ENCODE measurements around the gene KDM4C.

The KDM4C gene

GRCh38 chr9:6915635-6916034 lies 157.9 kb downstream of the KDM4C start:
- DNase-seq = no peak
- intact Hi-C loops (cut with DNase I) = no loop called here

GRCh38 chr9:6917162-6917561 lies 159.4 kb downstream of the KDM4C start:
- DNase-seq = no peak
- intact Hi-C loops (cut with DNase I) = no loop called here

DNA sequence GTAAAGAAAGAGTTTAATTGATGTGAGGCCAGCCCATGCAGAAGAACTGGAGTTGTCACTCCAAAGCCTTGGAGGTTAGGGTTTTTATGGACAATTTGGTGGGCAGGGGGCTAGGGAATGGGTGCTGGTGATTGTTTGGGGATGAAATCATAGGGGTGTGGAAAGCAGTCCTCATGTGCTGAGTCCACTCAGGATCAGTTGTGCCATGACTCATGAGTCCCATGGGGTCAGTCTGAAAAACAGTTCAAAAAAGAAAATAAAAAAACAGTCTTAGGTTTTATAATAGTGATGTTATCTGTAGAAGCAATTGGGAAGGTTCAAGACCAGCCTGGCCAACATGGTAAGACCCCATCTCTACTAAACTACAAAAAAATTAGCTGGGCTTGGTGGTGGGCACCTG lies 162.3 kb downstream of the KDM4C start:
- DNase-seq = no peak
- intact Hi-C loops (cut with DNase I) = no loop called here

- no peak for DNase-seq
- intact Hi-C loops (cut with DNase I) = no loop called here
These were observed 163.5 kb downstream of the KDM4C start for GRCh38 chr9:6921315-6921714.

GRCh38 chr9:6922124-6922676 lies 164.4 kb downstream of the KDM4C start:
- intact Hi-C loops (cut with DNase I) = no loop called here
- no peak for DNase-seq

DNA sequence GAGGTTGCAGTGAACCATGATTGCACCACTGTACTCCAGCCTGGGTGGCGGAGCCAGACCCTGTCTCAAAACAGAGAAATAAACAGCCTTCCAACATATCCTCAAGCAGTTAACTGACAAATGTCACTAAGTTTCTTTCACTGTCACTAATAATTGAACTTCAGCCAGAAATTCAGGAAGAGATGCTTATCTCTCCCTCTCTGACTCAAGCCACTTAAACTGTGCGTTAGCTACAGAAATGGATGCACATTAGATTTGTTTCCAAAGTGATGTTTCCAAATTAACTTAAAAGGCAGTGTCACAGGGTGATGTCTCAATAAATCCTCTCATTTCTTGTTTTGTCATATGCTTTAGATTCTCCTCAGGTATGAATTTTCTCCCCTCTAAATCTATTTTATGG lies 164.9 kb downstream of the KDM4C start:
- intact Hi-C loops (cut with DNase I) = no loop called here
- DNase-seq = no peak

- intact Hi-C loops (cut with DNase I) = no loop called here
- no peak for DNase-seq
These were observed 165.3 kb downstream of the KDM4C start for GRCh38 chr9:6923086-6923485.

- no peak for DNase-seq
- intact Hi-C loops (cut with DNase I) = no loop called here
These were observed 166.4 kb downstream of the KDM4C start for GRCh38 chr9:6924149-6924548.

DNA sequence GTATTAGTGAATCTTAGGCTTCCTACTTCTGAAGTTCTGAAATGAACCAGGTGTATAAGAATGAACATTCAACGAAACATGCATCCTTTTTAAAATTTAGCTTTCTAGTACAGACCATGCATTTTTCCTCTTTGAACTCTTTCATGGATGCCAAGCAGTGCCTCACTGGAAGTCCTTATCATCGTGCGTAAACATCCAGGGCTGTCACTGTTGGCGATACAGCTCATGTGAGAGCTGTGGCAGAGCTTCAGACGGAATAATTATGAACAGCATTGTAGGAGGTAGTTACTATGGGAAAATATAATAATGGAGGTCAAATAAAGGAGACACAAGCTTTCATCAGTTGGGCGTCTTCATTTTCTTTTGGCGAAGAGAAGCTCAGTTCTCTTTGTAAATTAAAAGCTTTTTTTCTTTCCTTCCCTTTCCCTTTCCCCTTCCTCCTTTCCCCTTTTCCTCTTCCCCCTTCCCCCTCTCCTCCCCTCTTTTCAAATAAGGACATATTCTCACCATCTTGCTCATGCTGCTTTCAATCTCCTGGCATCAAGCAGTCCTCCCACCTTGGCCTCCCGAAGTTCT lies 167.3 kb downstream of the KDM4C start:
- peak in 15 of 42 donors; percentile 20 to 64 (median 39) for DNase-seq

DNA sequence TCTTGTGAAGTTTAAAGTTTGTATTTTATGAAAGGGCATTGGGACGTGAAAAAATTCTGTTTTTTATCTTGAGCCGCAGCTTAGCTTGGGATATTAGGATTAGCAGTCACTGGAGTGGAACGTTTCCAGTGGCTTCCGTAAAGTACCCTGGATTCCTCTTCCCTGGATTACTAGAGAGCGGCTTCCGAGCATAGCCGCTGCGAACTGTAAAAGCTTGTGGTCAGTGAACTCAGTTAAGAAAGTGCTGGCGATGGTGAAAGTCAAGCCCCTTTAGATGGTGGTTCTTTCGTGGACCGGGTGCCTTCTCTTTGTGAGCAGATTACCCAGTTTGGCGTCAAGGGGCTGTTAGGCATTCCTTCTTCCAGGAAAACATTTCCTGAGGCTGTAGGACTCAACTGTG lies 168.1 kb downstream of the KDM4C start:
- no peak for DNase-seq
- intact Hi-C loops (cut with DNase I) = no loop called here

More for the DNA sequence above, 167.3 kb downstream of the KDM4C start:
- intact Hi-C loops (cut with DNase I) = no loop called here

GRCh38 chr9:6926436-6926835 lies 168.7 kb downstream of the KDM4C start:
- no peak for DNase-seq
- intact Hi-C loops (cut with DNase I) = no loop called here

DNA sequence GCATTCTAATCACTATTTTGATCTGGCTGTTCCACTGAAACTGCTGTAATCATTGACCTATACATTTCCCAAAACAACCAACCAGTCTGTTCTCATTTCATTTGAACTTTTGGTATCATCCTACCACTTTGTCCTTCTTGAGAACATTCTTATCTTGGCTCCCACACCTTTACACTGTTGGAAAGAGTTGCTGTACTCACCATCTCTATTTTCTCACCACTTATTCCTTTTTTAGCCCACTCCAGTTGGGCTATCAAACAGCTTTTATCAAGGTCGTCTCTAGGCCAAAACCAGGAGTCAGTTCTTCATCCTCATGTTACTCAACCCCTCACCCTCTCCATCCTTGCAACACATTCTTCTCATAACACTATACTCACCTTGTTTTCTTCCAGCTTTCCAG lies 170.1 kb downstream of the KDM4C start:
- DNase-seq = no peak
- intact Hi-C loops (cut with DNase I) = no loop called here

DNA sequence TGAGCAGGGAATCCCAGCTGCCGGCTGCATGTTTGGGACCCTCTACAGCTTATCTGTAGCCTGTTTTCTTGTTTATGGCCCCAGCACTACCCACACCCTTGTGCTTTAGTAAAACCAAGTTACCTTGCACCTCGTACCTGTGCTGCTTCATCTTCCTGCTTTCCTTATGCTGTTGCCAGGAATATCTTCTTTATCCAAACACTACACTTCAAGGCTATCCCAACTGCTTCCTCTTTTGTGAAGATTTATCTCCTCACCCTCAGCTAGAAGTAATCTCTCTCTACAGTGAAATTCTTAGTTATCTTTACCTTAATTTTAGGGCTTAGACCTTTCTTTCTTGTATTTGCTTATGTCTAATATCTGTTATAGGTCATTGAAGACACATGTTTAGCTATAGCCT lies 171.1 kb downstream of the KDM4C start:
- intact Hi-C loops (cut with DNase I) = no loop called here
- DNase-seq = no peak

GRCh38 chr9:6929441-6930215 lies 171.9 kb downstream of the KDM4C start:
- DNase-seq = no peak
- intact Hi-C loops (cut with DNase I) = no loop called here

DNA sequence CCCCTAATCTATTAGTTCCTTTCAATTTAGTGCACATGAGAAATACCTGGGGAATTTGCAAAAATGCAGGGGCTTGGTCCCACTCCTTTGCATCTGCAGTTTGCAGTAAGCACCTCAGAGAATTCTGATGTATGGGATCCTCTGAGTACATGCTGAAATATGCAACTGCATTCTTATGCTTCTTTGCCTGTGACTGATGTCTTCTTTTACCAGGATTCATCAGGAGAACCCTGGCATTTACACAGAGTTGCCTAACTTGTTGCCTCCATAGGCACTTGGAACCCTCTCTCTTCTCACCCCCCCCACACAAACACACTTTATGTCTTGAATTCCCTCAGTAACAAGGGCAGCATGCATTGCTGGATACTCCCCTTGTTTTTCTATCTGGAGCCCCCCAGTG lies 173.1 kb downstream of the KDM4C start:
- no peak for DNase-seq
- intact Hi-C loops (cut with DNase I) = no loop called here

DNA sequence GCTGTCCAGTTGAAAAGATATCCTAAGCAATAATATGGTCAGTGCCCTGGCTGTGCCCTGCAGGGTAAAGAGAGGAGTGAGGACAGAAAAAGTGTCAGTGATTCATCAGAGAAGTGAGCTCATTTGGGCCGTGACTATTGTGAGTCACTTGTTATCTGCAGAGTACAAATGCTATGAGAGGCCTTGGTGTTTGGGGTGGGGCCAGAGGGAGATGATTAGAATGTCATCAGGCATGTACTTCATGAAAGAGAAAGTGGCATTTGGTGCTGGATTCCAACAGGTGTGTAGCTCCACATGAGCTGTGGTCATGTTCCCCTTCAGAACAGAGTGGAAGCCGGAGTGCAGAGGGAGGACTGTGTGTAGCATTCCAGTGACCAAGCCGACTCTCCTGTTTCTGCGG lies 174.1 kb downstream of the KDM4C start:
- intact Hi-C loops (cut with DNase I) = no loop called here
- DNase-seq = peak in 3 of 42 donors; percentile 32 to 56 (median 49)

- intact Hi-C loops (cut with DNase I) = no loop called here
- DNase-seq = no peak
These were observed 178.3 kb downstream of the KDM4C start for GRCh38 chr9:6936103-6936502.

DNA sequence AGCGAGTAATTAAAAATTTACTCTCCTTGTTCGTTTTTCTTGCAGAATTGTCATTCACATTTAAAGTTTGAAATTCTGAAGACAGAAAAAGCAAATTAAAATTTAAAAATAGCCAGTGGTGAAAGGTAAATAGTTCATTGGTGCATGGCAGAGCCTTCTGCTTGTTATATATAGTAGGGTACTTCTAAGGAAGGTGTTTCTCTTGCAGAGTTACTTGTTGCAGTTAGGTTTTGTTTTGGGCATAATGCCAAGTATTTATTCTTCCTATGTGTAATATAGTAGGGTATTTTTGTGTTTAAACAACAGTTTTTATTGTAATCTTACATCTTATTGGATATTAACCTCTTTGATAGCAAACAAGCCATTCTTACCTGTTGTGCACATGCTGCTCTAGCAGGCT lies 179.4 kb downstream of the KDM4C start:
- no peak for DNase-seq
- intact Hi-C loops (cut with DNase I) = no loop called here

DNA sequence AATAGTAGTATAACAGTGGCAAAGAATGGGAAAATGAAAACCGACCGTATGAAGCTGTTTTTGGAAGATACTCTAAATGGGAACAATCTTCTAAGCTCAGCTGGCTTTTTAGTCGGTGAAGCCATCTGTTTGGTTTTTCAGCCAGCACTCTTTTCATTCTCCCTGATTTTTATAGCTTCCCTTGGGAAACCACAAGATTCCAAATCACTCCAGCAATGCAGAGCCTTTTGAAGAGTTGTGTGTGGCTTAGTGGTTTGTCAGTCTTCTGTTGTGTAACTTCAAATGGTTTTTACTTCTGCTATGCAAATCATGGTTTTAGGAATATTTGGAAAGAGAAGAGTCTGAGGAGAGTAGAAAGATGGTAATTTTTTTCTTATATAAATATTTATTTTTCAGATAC lies 180.7 kb downstream of the KDM4C start:
- DNase-seq = no peak
- intact Hi-C loops (cut with DNase I) = no loop called here

DNA sequence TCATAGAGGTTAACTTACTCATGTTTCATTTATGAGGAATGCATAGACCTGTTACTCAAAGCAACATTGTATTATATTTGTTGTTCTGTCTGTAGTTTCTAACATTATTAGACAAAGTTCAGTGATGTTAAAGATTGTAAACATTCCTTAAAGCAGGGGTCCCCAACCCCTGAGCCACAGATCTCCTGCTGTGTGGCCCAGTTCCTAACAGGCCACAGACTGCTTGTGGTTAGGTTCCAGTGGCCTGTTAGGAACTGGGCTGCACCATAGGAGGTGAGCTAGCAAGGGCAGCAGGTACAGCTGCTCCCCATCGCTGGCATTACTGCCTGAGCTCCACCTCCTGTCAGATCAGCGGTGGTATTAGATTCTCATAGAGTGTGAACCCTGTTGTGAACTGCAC lies 181.1 kb downstream of the KDM4C start:
- intact Hi-C loops (cut with DNase I) = no loop called here
- no peak for DNase-seq

GRCh38 chr9:6941501-6941900 lies 183.7 kb downstream of the KDM4C start:
- no peak for DNase-seq
- intact Hi-C loops (cut with DNase I) = no loop called here
